ENCODE data around the gene INKA1. TPM values are rescaled to one million over a fixed set of nuclear protein-coding genes. Genes with fewer than 3 reads are reported as not detected.

Gene INKA1
- total RNA-seq, 1 donor from 2014 or later = not detected

DNA sequence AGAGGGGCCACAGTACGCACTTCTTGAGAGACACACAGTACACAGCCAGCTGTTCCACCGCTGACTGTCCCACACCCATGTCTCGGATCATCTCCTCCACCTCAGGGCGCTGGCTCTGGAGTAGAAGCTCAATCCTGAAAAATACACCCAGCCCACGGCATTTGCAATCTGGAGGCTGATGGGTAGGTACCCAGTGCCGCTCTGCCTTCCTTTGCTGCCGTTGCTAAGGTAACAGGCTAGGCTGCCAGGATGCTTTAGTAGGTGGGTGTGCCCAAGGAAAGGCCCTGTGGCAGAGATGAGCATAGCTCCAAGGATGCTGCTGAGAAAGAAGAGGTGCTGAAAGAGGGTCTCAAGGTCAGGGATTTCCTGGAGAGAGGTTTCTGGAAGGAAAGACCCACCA, 38.7 kb downstream of the INKA1 start:
- Mint-ChIP-seq H3K9me3 (ENCODE audit: low read depth) (no peaks in the 10 kb centered on the region), H3K27me3 (no peaks in the 10 kb centered on the region), H3K4me1 (ENCODE audit: low read depth) (no peaks in the 10 kb centered on the region), H3K36me3 (ENCODE audit: insufficient read depth) (peaks cover 2% of the 10 kb centered on the region), H3K27ac (no peak overlapping the region), H3K4me3 (ENCODE audit: low read depth) (no peak overlapping the region)
- TF ChIP-seq, protein P1, sequence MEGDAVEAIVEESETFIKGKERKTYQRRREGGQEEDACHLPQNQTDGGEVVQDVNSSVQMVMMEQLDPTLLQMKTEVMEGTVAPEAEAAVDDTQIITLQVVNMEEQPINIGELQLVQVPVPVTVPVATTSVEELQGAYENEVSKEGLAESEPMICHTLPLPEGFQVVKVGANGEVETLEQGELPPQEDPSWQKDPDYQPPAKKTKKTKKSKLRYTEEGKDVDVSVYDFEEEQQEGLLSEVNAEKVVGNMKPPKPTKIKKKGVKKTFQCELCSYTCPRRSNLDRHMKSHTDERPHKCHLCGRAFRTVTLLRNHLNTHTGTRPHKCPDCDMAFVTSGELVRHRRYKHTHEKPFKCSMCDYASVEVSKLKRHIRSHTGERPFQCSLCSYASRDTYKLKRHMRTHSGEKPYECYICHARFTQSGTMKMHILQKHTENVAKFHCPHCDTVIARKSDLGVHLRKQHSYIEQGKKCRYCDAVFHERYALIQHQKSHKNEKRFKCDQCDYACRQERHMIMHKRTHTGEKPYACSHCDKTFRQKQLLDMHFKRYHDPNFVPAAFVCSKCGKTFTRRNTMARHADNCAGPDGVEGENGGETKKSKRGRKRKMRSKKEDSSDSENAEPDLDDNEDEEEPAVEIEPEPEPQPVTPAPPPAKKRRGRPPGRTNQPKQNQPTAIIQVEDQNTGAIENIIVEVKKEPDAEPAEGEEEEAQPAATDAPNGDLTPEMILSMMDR (IDR thresholded peaks at IDR 0.05; ENCODE audit: unreplicated experiment) = no peak
- no peak for DNase-seq (ENCODE audit: low spot score, unreplicated experiment)

DNA sequence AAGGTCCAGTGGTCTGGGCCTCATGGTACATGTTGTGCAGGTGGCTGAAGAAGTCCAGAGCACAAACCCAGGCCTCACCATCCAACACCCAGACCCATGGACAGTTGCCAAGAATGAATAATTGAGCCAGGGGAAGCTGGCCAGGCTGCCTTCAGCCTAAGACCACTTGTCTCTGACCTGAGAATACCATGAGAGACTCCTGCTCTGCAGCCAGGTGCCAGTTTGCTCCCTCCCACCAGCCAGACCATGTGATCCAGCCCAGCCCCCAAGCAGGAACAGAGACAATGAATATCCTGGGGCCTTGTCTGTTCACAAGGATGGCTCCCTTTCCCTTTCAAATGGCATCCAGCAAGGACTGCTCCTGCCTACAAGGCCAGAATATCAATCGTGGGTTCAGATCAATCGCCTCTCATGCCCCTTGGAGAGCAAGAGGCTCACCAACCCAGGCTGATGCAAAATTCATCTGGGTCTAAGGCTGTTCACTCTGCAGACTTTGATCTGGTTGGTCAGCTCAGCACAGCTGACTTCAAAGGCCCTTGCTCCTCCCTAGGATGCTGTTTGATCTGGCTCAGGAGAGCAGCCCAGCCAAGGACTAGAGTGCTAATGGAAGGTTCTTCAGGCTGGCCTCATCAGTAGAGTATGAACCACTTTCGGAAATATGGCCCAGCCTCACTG, 39.9 kb downstream of the INKA1 start:
- Mint-ChIP-seq H3K4me3 (ENCODE audit: low read depth) (no peak overlapping the region), H3K4me1 (ENCODE audit: low read depth) (no peaks in the 10 kb centered on the region), H3K36me3 (ENCODE audit: insufficient read depth) (peaks cover 2% of the 10 kb centered on the region), H3K27me3 (no peaks in the 10 kb centered on the region), H3K27ac (no peak overlapping the region), H3K9me3 (ENCODE audit: low read depth) (no peaks in the 10 kb centered on the region)
- DNase-seq (ENCODE audit: low spot score, unreplicated experiment) = no peak
- TF ChIP-seq, protein P1 (IDR thresholded peaks at IDR 0.05; ENCODE audit: unreplicated experiment) = no peak

DNA sequence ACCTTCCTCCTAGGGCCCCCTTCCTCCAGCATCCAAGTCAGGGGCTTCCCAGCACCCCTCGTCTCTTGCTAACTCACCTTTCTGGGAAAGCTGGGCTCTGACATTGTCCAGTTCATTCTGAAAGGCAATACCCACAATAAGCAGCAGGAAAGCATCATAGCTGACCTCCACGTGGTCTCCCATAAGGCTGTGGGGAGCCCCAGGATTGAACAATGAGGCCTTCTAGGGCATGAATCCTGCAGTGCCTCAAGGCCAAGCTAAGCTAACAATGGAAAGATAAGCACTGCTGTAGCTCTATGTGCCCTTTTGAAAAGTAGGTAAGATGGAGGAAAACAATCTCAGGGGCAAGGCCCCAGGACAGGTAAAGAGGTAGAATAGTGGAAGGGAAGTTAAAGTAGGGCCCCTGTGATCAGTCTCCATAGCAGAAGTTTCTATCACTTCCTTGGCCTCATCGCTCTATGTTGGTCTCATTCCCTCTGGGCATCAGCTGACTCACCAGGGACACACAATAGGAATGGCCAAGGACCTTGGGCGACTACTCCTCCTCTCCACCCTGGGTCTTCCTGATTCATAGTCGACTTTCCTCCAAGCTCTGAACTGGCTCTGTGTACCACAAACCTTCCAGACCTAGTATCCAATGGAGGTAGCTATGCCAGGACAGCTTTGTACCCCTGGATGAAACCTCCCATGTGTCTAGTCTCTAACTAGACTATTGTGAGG, 41.6 kb downstream of the INKA1 start:
- Mint-ChIP-seq H3K4me3 (ENCODE audit: low read depth) (no peak overlapping the region), H3K9me3 (ENCODE audit: low read depth) (no peaks in the 10 kb centered on the region), H3K4me1 (ENCODE audit: low read depth) (no peaks in the 10 kb centered on the region), H3K36me3 (ENCODE audit: insufficient read depth) (no peaks in the 10 kb centered on the region), H3K27me3 (no peaks in the 10 kb centered on the region), H3K27ac (peak overlapping the region; percentile 76)
- TF ChIP-seq, protein P1 (IDR thresholded peaks at IDR 0.05; ENCODE audit: unreplicated experiment) = no peak
- DNase-seq (ENCODE audit: low spot score, unreplicated experiment) = no peak

DNA sequence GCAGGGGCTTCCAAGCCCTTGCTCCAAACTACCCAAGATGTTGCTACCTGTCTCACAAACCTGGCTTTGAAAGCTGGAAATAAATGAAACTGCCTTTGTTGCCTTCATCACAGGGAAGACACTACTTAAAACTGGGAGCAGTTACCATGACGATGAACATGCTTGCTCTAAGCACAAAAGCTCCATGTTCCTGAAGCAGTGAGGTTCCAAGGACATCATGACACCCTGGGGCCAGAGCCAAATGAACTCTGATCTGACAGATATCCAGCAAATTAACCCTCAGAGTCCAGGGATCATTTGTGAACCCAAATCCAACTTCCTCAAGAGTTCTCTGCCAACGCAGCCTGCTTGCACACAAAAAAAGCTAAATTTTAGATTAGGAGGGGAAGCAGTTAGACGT, 42.6 kb downstream of the INKA1 start:
- H3K36me3 Mint-ChIP-seq (ENCODE audit: insufficient read depth) = peaks cover 1% of the 10 kb centered on the region
- no peaks in the 10 kb centered on the region for H3K4me1 Mint-ChIP-seq (ENCODE audit: low read depth)
- no peak for DNase-seq (ENCODE audit: low spot score, unreplicated experiment)
- TF ChIP-seq, protein P1 (IDR thresholded peaks at IDR 0.05; ENCODE audit: unreplicated experiment) = no peak
- no peaks in the 10 kb centered on the region for H3K27me3 Mint-ChIP-seq
- H3K27ac Mint-ChIP-seq = peak overlapping the region; percentile 67
- H3K4me3 Mint-ChIP-seq (ENCODE audit: low read depth) = no peak overlapping the region
- no peaks in the 10 kb centered on the region for H3K9me3 Mint-ChIP-seq (ENCODE audit: low read depth)

Small RNA genes lying within 50 kb of the gene (microRNA-seq; reads per million reads assigned to microRNA genes)
- gene MIR5193 (ENCODE audit: borderline number of aligned reads, unreplicated experiment) = not detected

Other genes starting within 250 kb of the INKA1 start
- gene BSN, start 248.8 kb upstream of the INKA1 start, total RNA-seq = 3.0 and 3.8 TPM in 2 replicates
- 160 and 178 TPM in 2 replicates for gene APEH, start 128.9 kb upstream of the INKA1 start, total RNA-seq
- 45.2 and 47.5 TPM in 2 replicates for gene MST1, start 113.8 kb upstream of the INKA1 start, total RNA-seq
- 52.2 and 54.4 TPM in 2 replicates for gene RNF123, start 113.7 kb upstream of the INKA1 start, total RNA-seq
- 0.86 TPM in 1 of 2 replicates, not detected in the other for gene AMIGO3, start 83.6 kb upstream of the INKA1 start, total RNA-seq
- 31.2 and 34.3 TPM in 2 replicates for gene GMPPB, start 79.3 kb upstream of the INKA1 start, total RNA-seq
- gene IP6K1, start 16.7 kb upstream of the INKA1 start, total RNA-seq = 43.4 and 46.3 TPM in 2 replicates
- gene CDHR4, start 3.4 kb upstream of the INKA1 start, total RNA-seq = not detected in 2 replicates
- gene UBA7, start 10.7 kb downstream of the INKA1 start, total RNA-seq = 1.2 and 2.2 TPM in 2 replicates
- gene TRAIP, start 53.3 kb downstream of the INKA1 start, total RNA-seq = 16.2 and 20.6 TPM in 2 replicates
- gene CAMKV, start 66.6 kb downstream of the INKA1 start, total RNA-seq = 1.6 and 2.1 TPM in 2 replicates
- gene MST1R, start 100.6 kb downstream of the INKA1 start, total RNA-seq = 4.4 and 6.5 TPM in 2 replicates
- gene MON1A, start 126.5 kb downstream of the INKA1 start, total RNA-seq = 6.4 and 8.8 TPM in 2 replicates
- gene RBM6, start 136.9 kb downstream of the INKA1 start, total RNA-seq = 144 and 151 TPM in 2 replicates

Data from progenitor cell of endocrine pancreas (in vitro differentiated cells).